Chondrocyte (in vitro differentiated cells): ENCODE measurements around the gene TRABD2B. TPM values are rescaled to one million over a fixed set of nuclear protein-coding genes. Genes with fewer than 3 reads are reported as not detected.

Source experiments
- DNase-seq: peaks from one replicate; pipeline ENCODE4 v3.0.0; 2021; ENCODE audit warnings: mixed read lengths, low spot score
- H3K27ac Mint-ChIP-seq: one replicate; pipeline ENCODE4 v1.8.0; 2021; ENCODE audit warnings: mild to moderate bottlenecking, moderate library complexity, mixed read lengths; ENCODE audit not compliant: unreplicated experiment
- H3K27me3 Mint-ChIP-seq: 2 replicates; pipeline ENCODE4 v1.8.0; 2021; ENCODE audit warnings: low read depth, mixed read lengths
- H3K36me3 Mint-ChIP-seq: 2 replicates; pipeline ENCODE4 v1.8.0; 2021; ENCODE audit warnings: low read depth, mixed read lengths
- H3K4me1 Mint-ChIP-seq: 2 replicates; pipeline ENCODE4 v1.8.0; 2021; ENCODE audit warnings: low read depth, mild to moderate bottlenecking, mixed read lengths
- H3K4me3 Mint-ChIP-seq: one replicate; pipeline ENCODE4 v1.8.0; 2021; ENCODE audit warnings: mild to moderate bottlenecking, moderate library complexity, mixed read lengths; ENCODE audit not compliant: unreplicated experiment
- H3K9me3 Mint-ChIP-seq: 2 replicates; pipeline ENCODE4 v1.8.0; 2021; ENCODE audit warnings: low read depth, mixed read lengths
- CTCF ChIP-seq: fragments of 200-600 bp; sonication (generic); IDR thresholded peaks from 2 replicates; pipeline ENCODE4 v1.5.0; 2021; ENCODE audit warnings: antibody characterized with exemption, mild to moderate bottlenecking, moderate library complexity
- total RNA-seq: library from RNA; stranded (reverse); gene quantifications from 3 replicates; pipeline ENCODE4 v1.2.1, GENCODE V29; 2021

The TRABD2B gene
- total RNA-seq, 1 donor from 2014 or later, result 0.90 TPM

- no peaks in the 10 kb centered on the region for H3K36me3 Mint-ChIP-seq
- no peak for TF ChIP-seq CTCF
- H3K4me1 Mint-ChIP-seq, result peaks cover under 1% of the 10 kb centered on the region
- peaks cover 21% of the 10 kb centered on the region for H3K27me3 Mint-ChIP-seq
- H3K4me3 Mint-ChIP-seq, result no peak overlapping the region
- DNase-seq, result no peak
- no peaks in the 10 kb centered on the region for H3K9me3 Mint-ChIP-seq
- no peak overlapping the region for H3K27ac Mint-ChIP-seq
Measured at GRCh38 chr1:47876587-47876963, 120.6 kb downstream of the TRABD2B start.

- no peak for TF ChIP-seq CTCF
- no peaks in the 10 kb centered on the region for H3K36me3 Mint-ChIP-seq
- H3K9me3 Mint-ChIP-seq, result no peaks in the 10 kb centered on the region
- DNase-seq, result no peak
- H3K4me1 Mint-ChIP-seq, result no peaks in the 10 kb centered on the region
- no peak overlapping the region for H3K4me3 Mint-ChIP-seq
- peaks cover 21% of the 10 kb centered on the region for H3K27me3 Mint-ChIP-seq
- H3K27ac Mint-ChIP-seq, result no peak overlapping the region
Measured at GRCh38 chr1:47875831-47876586, 121.2 kb downstream of the TRABD2B start.

GRCh38 chr1:47875036-47875435, 122.1 kb downstream of the TRABD2B start:
- Mint-ChIP-seq H3K27ac (no peak overlapping the region), H3K27me3 (peaks cover 27% of the 10 kb centered on the region), H3K4me3 (no peak overlapping the region), H3K36me3 (no peaks in the 10 kb centered on the region), H3K4me1 (no peaks in the 10 kb centered on the region), H3K9me3 (no peaks in the 10 kb centered on the region)
- no peak for DNase-seq
- no peak for TF ChIP-seq CTCF

- no peak overlapping the region for H3K4me3 Mint-ChIP-seq
- peaks cover 30% of the 10 kb centered on the region for H3K27me3 Mint-ChIP-seq
- DNase-seq, result no peak
- no peaks in the 10 kb centered on the region for H3K36me3 Mint-ChIP-seq
- no peak overlapping the region for H3K27ac Mint-ChIP-seq
- no peaks in the 10 kb centered on the region for H3K9me3 Mint-ChIP-seq
- no peaks in the 10 kb centered on the region for H3K4me1 Mint-ChIP-seq
- no peak for TF ChIP-seq CTCF
Measured at GRCh38 chr1:47873337-47873736, 123.8 kb downstream of the TRABD2B start.

GRCh38 chr1:47872886-47873285, 124.3 kb downstream of the TRABD2B start:
- Mint-ChIP-seq H3K4me1 (no peaks in the 10 kb centered on the region), H3K9me3 (no peaks in the 10 kb centered on the region), H3K36me3 (no peaks in the 10 kb centered on the region), H3K27me3 (peaks cover 32% of the 10 kb centered on the region), H3K27ac (no peak overlapping the region), H3K4me3 (no peak overlapping the region)
- DNase-seq, result no peak
- TF ChIP-seq CTCF, result no peak
